Trophoblast cell (in vitro differentiated cells and primary cell): Measurements from ENCODE around the gene DIP2B.

Experiments
- DNase-seq, 2 donors: peaks; one replicate each; pipeline ENCODE4 v3.0.0-alpha.2; 2016
- H2AFZ ChIP-seq: 2 replicates; pipeline ENCODE4 v1.6.1; 2013; ENCODE audit warnings: low read length, moderate library complexity, mild to moderate bottlenecking; ENCODE audit not compliant: insufficient read depth, poor library complexity
- H2AK5ac ChIP-seq: 2 replicates; pipeline ENCODE4 v1.6.1; 2013; ENCODE audit warnings: mild to moderate bottlenecking, low read length
- H2BK120ac ChIP-seq: 2 replicates; pipeline ENCODE4 v1.6.1; 2013; ENCODE audit warnings: low read length, mild to moderate bottlenecking, moderate library complexity; ENCODE audit not compliant: insufficient read depth, poor library complexity
- H2BK12ac ChIP-seq: 2 replicates; pipeline ENCODE4 v1.6.1; 2013; ENCODE audit warnings: mild to moderate bottlenecking, low read length, moderate library complexity
- H2BK5ac ChIP-seq: 2 replicates; pipeline ENCODE4 v1.6.1; 2013; ENCODE audit warnings: low read length, low read depth, moderate library complexity, mild to moderate bottlenecking; ENCODE audit not compliant: poor library complexity
- H3K14ac ChIP-seq: 2 replicates; pipeline ENCODE4 v1.6.1; 2013; ENCODE audit warnings: mild to moderate bottlenecking, low read length
- H3K18ac ChIP-seq: 2 replicates; pipeline ENCODE4 v1.6.1; 2013; ENCODE audit warnings: mild to moderate bottlenecking, low read length
- H3K23ac ChIP-seq: 2 replicates; pipeline ENCODE4 v1.6.1; 2013; ENCODE audit warnings: low read length
- H3K27ac ChIP-seq: 2 replicates; pipeline ENCODE4 v1.5.1; 2013; ENCODE audit warnings: low read depth, mild to moderate bottlenecking, inconsistent platforms, low read length, moderate library complexity
- H3K27me3 ChIP-seq: 2 replicates; pipeline ENCODE4 v1.6.1; 2013; ENCODE audit warnings: inconsistent platforms, mild to moderate bottlenecking, low read length, moderate library complexity; ENCODE audit not compliant: insufficient read depth
- H3K36me3 ChIP-seq, 2 experiments: 1 replicate in 1 of 2; 2 replicates in 1 of 2; pipeline ENCODE4 v1.6.1; 2013; ENCODE audit warnings: low read length in 2 of 2, mild to moderate bottlenecking in 2 of 2, moderate library complexity in 1 of 2; ENCODE audit not compliant: insufficient read depth in 2 of 2, control insufficient read depth in 1 of 2
- H3K4ac ChIP-seq: 2 replicates; pipeline ENCODE4 v1.6.1; 2013; ENCODE audit warnings: low read depth, mild to moderate bottlenecking, low read length, moderate library complexity
- H3K4me1 ChIP-seq, 2 experiments: 1 replicate in 1 of 2; 2 replicates in 1 of 2; pipeline ENCODE4 v1.6.1; 2013; ENCODE audit warnings: low read length in 2 of 2, mild to moderate bottlenecking in 2 of 2, moderate library complexity in 1 of 2; ENCODE audit not compliant: insufficient read depth in 2 of 2, control insufficient read depth in 1 of 2
- H3K4me2 ChIP-seq: 2 replicates; pipeline ENCODE4 v1.6.1; 2013; ENCODE audit warnings: inconsistent platforms, mild to moderate bottlenecking, low read length, moderate library complexity
- H3K4me3 ChIP-seq: 2 replicates; pipeline ENCODE4 v1.5.1; 2013; ENCODE audit warnings: mild to moderate bottlenecking, low read depth, low read length, inconsistent platforms
- H3K79me1 ChIP-seq: one replicate; pipeline ENCODE4 v1.6.1; 2013; ENCODE audit warnings: low read length
- H3K79me2 ChIP-seq: 2 replicates; pipeline ENCODE4 v1.6.1; 2013; ENCODE audit warnings: low read length, mild to moderate bottlenecking; ENCODE audit not compliant: control insufficient read depth, insufficient read depth, poor library complexity
- H3K9ac ChIP-seq: 2 replicates; pipeline ENCODE4 v1.6.1; 2013; ENCODE audit warnings: mild to moderate bottlenecking, low read length
- H3K9me3 ChIP-seq: 2 replicates; pipeline ENCODE4 v1.6.1; 2013; ENCODE audit warnings: low read depth, mild to moderate bottlenecking, control low read depth, inconsistent platforms, low read length; ENCODE audit not compliant: insufficient read depth
- H4K12ac ChIP-seq: 2 replicates; pipeline ENCODE4 v1.6.1; 2013; ENCODE audit warnings: low read depth, mild to moderate bottlenecking, low read length, moderate library complexity
- H4K8ac ChIP-seq: 2 replicates; pipeline ENCODE4 v1.6.1; 2013; ENCODE audit warnings: low read depth, mild to moderate bottlenecking, low read length, moderate library complexity
- H4K91ac ChIP-seq: one replicate; pipeline ENCODE4 v1.6.1; 2013; ENCODE audit warnings: low read depth, mild to moderate bottlenecking, low read length, moderate library complexity
- WGBS: extraction: QIAGEN DNeasy Blood & Tissue Kit; methylation state at CpG from one replicate; pipeline ENCODE4 v1.1.7; 2013; ENCODE audit warnings: missing lambda C conversion rate; ENCODE audit not compliant: insufficient read length, insufficient coverage; ENCODE audit errors: extremely low coverage; 5-methylcytosine and 5-hydroxymethylcytosine counted together

The DIP2B gene

DNA sequence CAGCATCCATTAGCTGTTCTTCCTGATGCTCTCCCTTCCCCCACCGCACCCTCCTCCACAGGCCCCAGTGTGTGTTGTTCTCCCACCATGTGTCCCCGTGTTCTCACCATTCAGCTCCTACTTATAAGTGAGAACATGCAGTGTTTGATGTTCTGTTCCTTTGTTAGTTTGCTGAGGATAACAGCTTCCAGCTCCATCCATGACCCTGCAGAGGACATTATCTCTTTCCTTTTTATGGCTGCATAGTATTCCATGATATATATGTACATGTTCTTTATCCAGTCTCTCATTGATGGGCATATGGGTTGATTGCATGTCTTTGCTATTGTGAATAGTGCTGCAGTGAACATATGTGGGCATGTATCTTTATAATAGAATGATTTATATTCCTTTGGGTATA is 268.1 kb downstream of the DIP2B start:
- no peak overlapping the region for H3K4me2 ChIP-seq
- WGBS: no CpG with 5 or more reads among the region's 2 CpGs
- H3K14ac ChIP-seq: no peak overlapping the region
- H2BK120ac ChIP-seq: no peak overlapping the region
- no peak overlapping the region for H4K12ac ChIP-seq
- H3K27ac ChIP-seq: no peak overlapping the region
- H3K9me3 ChIP-seq: no peaks in the 10 kb centered on the region
- no peak overlapping the region for H3K23ac ChIP-seq
- H2AK5ac ChIP-seq: no peak overlapping the region
- no peak overlapping the region for H2BK5ac ChIP-seq
- peaks cover 8 to 9% of the 10 kb centered on the region in 2 experiments for H3K36me3 ChIP-seq
- DNase-seq: no peak
- no peak overlapping the region for H3K9ac ChIP-seq
- peaks cover 3% of the 10 kb centered on the region for H3K79me1 ChIP-seq
- no peaks in the 10 kb centered on the region for H3K27me3 ChIP-seq
- no peak overlapping the region for H3K4me3 ChIP-seq
- no peak overlapping the region for H4K8ac ChIP-seq
- H3K18ac ChIP-seq: no peak overlapping the region
- no peak overlapping the region for H4K91ac ChIP-seq
- H3K4me1 ChIP-seq: peaks cover 2 to 3% of the 10 kb centered on the region in 2 experiments
- H2BK12ac ChIP-seq: no peak overlapping the region
- peak overlapping the region; percentile 6 for H3K4ac ChIP-seq
- no peak overlapping the region for H2AFZ ChIP-seq
- H3K79me2 ChIP-seq: peaks cover 12% of the 10 kb centered on the region

DNA sequence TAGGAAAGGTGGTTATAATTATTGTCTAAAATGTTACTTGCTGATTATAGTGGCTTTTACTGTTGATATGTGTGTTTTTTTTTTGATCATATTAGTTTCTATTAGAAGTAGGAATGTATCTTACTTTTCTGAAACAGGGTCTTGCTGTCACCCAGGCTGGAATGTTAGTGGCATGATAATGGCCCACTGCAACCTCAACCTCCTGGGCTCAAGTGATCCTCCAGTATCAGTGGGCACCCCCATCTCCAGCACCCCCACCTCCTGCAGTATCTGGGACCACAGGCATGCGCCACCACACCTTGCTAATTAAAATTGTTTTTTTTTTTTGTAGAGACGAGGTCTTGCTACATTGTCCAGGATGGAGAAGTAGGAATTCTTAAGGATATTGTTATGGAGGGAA is 270.5 kb downstream of the DIP2B start:
- Histone ChIP-seq H3K27ac (peak overlapping the region; percentile 25), H4K91ac (peak overlapping the region; percentile 37), H2AK5ac (no peak overlapping the region), H3K23ac (no peak overlapping the region), H2AFZ (no peak overlapping the region), H3K4ac (peak overlapping the region; percentile 93), H3K36me3 (peaks cover 8 to 10% of the 10 kb centered on the region in 2 experiments), H3K4me3 (no peak overlapping the region), H3K9ac (no peak overlapping the region), H2BK5ac (no peak overlapping the region), H2BK12ac (peak overlapping the region; percentile 58), H2BK120ac (no peak overlapping the region), H3K79me2 (peaks cover 6% of the 10 kb centered on the region), H3K79me1 (no peaks in the 10 kb centered on the region), H3K9me3 (no peaks in the 10 kb centered on the region), H3K14ac (no peak overlapping the region), H3K27me3 (no peaks in the 10 kb centered on the region), H4K12ac (no peak overlapping the region), H4K8ac (no peak overlapping the region), H3K4me2 (no peak overlapping the region), H3K18ac (peak overlapping the region; percentile 78), H3K4me1 (no peaks in the 10 kb centered on the region)
- WGBS: no CpG with 5 or more reads among the region's 2 CpGs
- no peak for DNase-seq

DNA sequence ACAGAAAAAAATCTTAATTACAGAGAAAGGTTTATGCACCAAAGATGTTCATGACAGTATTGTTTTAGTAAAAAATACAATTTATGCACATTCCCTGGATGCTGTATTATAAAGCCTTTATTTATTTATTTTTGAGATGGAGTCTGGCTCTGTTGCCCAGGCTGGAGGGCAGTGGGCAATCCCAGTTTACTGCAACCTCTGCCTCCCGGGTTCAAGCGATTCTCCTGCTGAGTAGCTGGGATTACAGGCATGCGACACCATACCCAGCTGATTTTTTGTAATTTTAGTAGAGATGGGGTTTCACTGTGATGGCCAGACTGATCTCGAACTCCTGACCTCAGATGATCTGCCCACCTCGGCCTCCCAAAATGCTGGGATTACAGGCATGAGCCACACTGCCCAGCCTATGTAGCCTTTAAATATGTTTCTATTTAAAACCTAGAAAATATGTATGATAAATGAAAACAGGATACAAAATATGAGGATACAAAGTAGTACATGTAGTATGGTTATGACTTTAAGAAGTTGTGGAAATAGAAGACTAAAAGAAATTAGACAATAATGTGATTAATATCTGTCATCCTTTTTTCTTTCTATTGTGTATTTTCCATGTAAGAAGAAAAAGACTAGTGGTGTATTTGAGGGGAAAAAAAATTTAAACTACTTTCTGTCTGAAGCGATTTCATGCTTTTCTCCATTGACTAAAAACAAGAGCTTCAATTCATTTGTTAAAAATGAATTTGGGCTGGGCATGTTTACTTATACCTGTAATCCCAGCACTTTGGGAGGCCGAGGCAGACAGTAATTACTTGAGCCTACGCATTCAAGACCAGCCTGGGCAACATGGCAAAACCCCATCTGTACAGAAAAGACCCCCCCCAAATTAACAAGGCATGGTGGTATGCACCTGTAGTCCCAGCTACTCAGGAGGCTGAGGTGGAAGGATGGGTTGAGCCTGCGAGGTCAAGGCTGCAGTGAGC is 272.3 kb downstream of the DIP2B start:
- H3K4me1 ChIP-seq: no peaks in the 10 kb centered on the region
- H2BK12ac ChIP-seq: peak overlapping the region; percentile 49
- H3K79me2 ChIP-seq: peaks cover 6% of the 10 kb centered on the region
- peak overlapping the region; percentile 55 for H3K4ac ChIP-seq
- H3K27ac ChIP-seq: no peak overlapping the region
- no peak overlapping the region for H2BK120ac ChIP-seq
- no peak overlapping the region for H2AFZ ChIP-seq
- H4K91ac ChIP-seq: no peak overlapping the region
- H3K36me3 ChIP-seq: peaks cover 6 to 16% of the 10 kb centered on the region in 2 experiments
- H3K4me3 ChIP-seq: no peak overlapping the region
- H3K9ac ChIP-seq: no peak overlapping the region
- H3K23ac ChIP-seq: no peak overlapping the region
- no peak for DNase-seq
- H3K14ac ChIP-seq: no peak overlapping the region
- no peak overlapping the region for H3K18ac ChIP-seq
- no CpG with 5 or more reads among the region's 9 CpGs for WGBS
- no peaks in the 10 kb centered on the region for H3K79me1 ChIP-seq
- no peak overlapping the region for H3K4me2 ChIP-seq
- no peaks in the 10 kb centered on the region for H3K9me3 ChIP-seq
- H2BK5ac ChIP-seq: no peak overlapping the region
- H4K12ac ChIP-seq: no peak overlapping the region
- no peak overlapping the region for H4K8ac ChIP-seq
- H2AK5ac ChIP-seq: no peak overlapping the region
- no peaks in the 10 kb centered on the region for H3K27me3 ChIP-seq

DNA sequence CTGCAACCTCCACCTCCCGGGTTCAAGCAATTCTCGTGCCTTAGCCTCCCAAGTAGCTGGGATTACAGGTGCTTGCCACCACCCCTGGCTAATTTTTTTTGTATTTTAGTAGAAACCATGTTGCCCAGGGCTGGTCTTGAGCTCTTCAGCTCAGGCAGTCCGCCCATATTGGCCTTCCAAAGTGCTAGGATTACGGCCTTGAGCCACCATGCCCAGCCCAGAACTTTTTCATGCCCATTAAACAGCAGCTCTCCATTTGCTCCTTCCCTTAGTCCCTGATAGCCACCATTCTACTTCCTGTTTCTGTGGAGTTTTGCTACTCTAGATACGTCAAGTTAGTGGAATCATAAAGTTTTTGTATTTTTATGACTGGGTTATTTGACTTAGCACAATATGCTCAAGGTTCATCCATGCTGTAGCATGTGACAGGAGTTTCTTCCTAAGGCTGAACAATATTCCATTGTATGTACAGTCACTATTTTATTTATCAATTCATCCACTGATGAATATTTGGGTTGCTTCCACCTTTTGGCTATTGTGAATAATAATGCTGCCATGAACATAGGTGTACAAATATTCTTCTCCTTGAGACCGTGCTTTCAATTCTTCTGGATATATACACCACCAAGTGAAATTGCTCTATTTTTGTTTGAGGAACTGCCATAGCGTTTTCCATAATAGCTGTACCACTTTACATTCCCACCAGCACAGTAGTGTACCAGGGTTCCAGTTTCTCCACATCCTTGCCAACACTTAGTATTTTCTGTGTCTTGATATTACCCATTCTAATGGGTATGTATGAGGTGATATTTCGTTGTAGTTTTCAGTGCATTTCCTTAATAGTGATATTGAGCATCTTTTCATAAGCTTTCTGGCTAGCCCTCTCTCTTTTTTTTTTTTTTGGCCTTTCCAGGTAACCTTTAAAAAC is 274.1 kb downstream of the DIP2B start:
- Histone ChIP-seq H2BK12ac (no peak overlapping the region), H3K18ac (no peak overlapping the region), H3K9ac (no peak overlapping the region), H3K4me2 (no peak overlapping the region), H3K4me3 (no peak overlapping the region), H3K23ac (no peak overlapping the region), H2BK120ac (no peak overlapping the region), H3K79me2 (peaks cover 6% of the 10 kb centered on the region), H3K79me1 (no peaks in the 10 kb centered on the region), H3K27ac (no peak overlapping the region), H3K14ac (no peak overlapping the region), H4K8ac (no peak overlapping the region), H2BK5ac (no peak overlapping the region), H3K9me3 (no peaks in the 10 kb centered on the region), H2AK5ac (no peak overlapping the region), H3K27me3 (no peaks in the 10 kb centered on the region), H4K91ac (no peak overlapping the region), H3K4ac (peak overlapping the region; percentile 84), H2AFZ (no peak overlapping the region), H4K12ac (no peak overlapping the region), H3K4me1 (no peaks in the 10 kb centered on the region), H3K36me3 (peaks cover 3 to 15% of the 10 kb centered on the region in 2 experiments)
- no peak for DNase-seq
- no CpG with 5 or more reads among the region's 8 CpGs for WGBS
